Smooth muscle cell of trachea (primary cell): Measurements from ENCODE around the gene AIFM3. TPM values are rescaled to one million over a fixed set of nuclear protein-coding genes. Genes with fewer than 3 reads are reported as not detected.

ENCODE experiments used
- total RNA-seq: library from RNA; depleted of rRNA; stranded (reverse); fragments of >200 nt; gene quantifications from 2 replicates; pipeline ENCODE4 v1.2.1, GENCODE V29; 2014

The AIFM3 gene
- 0.87 and 2.6 TPM in 2 replicates for total RNA-seq

GRCh38 chr22:20966883-20967696 lies at the start of gene AIFM3:
Gene AIFM3 (plus strand): TSS chr22:20967255. CDS start chr22:20967945, 690 bp downstream.

GRCh38 chr22:20981787-20982562 lies 14.9 kb downstream of the AIFM3 start, which contains the start of gene LZTR1:
Gene LZTR1 (plus strand): TSS chr22:20982297. CDS start chr22:20982372, 75 bp downstream.

GRCh38 chr22:21001601-21002325 lies 34.7 kb downstream of the AIFM3 start, which contains the start of gene THAP7:
Gene THAP7 (minus strand): TSS chr22:21002118. CDS start chr22:21001911, 207 bp downstream.

GRCh38 chr22:21014726-21015465 lies 47.8 kb downstream of the AIFM3 start, which contains the start of gene P2RX6:
Gene P2RX6 (plus strand): TSS chr22:21015165. CDS start chr22:21015175, 10 bp downstream.

Other genes with a start within 250 kb of the AIFM3 start
- gene SERPIND1, start 193.1 kb upstream of the AIFM3 start, total RNA-seq, result 0.17 TPM in 1 of 2 replicates, not detected in the other
- 47.9 and 68.6 TPM in 2 replicates for gene PI4KA, start 108.4 kb upstream of the AIFM3 start, total RNA-seq
- gene SNAP29, start 108.2 kb upstream of the AIFM3 start, total RNA-seq, result 8.9 and 14.6 TPM in 2 replicates
- gene CRKL, start 49.8 kb upstream of the AIFM3 start, total RNA-seq, result 40.1 and 52.3 TPM in 2 replicates
- gene LZTR1, start 15.0 kb downstream of the AIFM3 start, total RNA-seq, result 31.0 and 74.6 TPM in 2 replicates
- gene THAP7, start 34.9 kb downstream of the AIFM3 start, total RNA-seq, result 20.5 and 29.8 TPM in 2 replicates
- gene P2RX6, start 47.9 kb downstream of the AIFM3 start, total RNA-seq, result 3.6 and 9.3 TPM in 2 replicates
- gene SLC7A4, start 65.3 kb downstream of the AIFM3 start, total RNA-seq, result 2.0 TPM in 1 of 2 replicates, not detected in the other
- under 0.01 TPM in 1 of 2 replicates, not detected in the other for gene LRRC74B, start 78.7 kb downstream of the AIFM3 start, total RNA-seq